ENCODE measurements around the gene KRTAP12-4. TPM values are rescaled to one million over a fixed set of nuclear protein-coding genes. Genes with fewer than 3 reads are reported as not detected.
"Not testable (repeated sequence)": the region's sequence is repeated elsewhere in the genome, so short reads cannot be mapped to it uniquely, and the experiment has no call there.

Gene KRTAP12-4
- total RNA-seq, 1 donor from 2014 or later, result not detected

GRCh38 chr21:44636209-44637017, 18.0 kb downstream of the KRTAP12-4 start:
- Mint-ChIP-seq H3K9me3 (peaks cover 20% of the 10 kb centered on the region), H3K4me1 (no peaks in the 10 kb centered on the region), H3K4me3 (no peak overlapping the region), H3K27ac (no peak overlapping the region), H3K27me3 (peaks cover 15% of the 10 kb centered on the region), H3K36me3 (ENCODE audit: low read depth) (no peaks in the 10 kb centered on the region)
- CTCF ChIA-PET, result no interaction called here
- DNase-seq, result no peak
- intact Hi-C loops (cut with micrococcal nuclease), result no loop called here
- no peak for ATAC-seq (ENCODE audit: low read depth)
- POLR2A ChIA-PET, result no interaction called here
- no peak for TF ChIP-seq CTCF (IDR thresholded peaks at IDR 0.05)

- Mint-ChIP-seq H3K27me3 (peaks cover 10% of the 10 kb centered on the region), H3K4me3 (no peak overlapping the region), H3K4me1 (peaks cover 5% of the 10 kb centered on the region), H3K9me3 (peaks cover 20% of the 10 kb centered on the region), H3K36me3 (ENCODE audit: low read depth) (no peaks in the 10 kb centered on the region), H3K27ac (no peak overlapping the region)
- ChIA-PET POLR2A (no interaction called here), CTCF (no interaction called here)
- no peak for ATAC-seq (ENCODE audit: low read depth)
- no peak for DNase-seq
- intact Hi-C loops (cut with micrococcal nuclease), result no loop called here
- TF ChIP-seq CTCF (IDR thresholded peaks at IDR 0.05), result no peak
These were observed 22.4 kb downstream of the KRTAP12-4 start for GRCh38 chr21:44632067-44632466.

GRCh38 chr21:44630440-44630839, 24.0 kb downstream of the KRTAP12-4 start:
- no peak for DNase-seq
- no peak for TF ChIP-seq CTCF (IDR thresholded peaks at IDR 0.05)
- H3K27me3 Mint-ChIP-seq, result peaks cover 10% of the 10 kb centered on the region
- ChIA-PET CTCF (no interaction called here), POLR2A (no interaction called here)
- H3K27ac Mint-ChIP-seq, result no peak overlapping the region
- H3K9me3 Mint-ChIP-seq, result peaks cover 20% of the 10 kb centered on the region
- intact Hi-C loops (cut with micrococcal nuclease), result no loop called here
- no peaks in the 10 kb centered on the region for H3K36me3 Mint-ChIP-seq (ENCODE audit: low read depth)
- no peak overlapping the region for H3K4me3 Mint-ChIP-seq
- H3K4me1 Mint-ChIP-seq, result peaks cover 5% of the 10 kb centered on the region
- no peak for ATAC-seq (ENCODE audit: low read depth)

GRCh38 chr21:44628707-44629391, 25.6 kb downstream of the KRTAP12-4 start:
- no peak for DNase-seq
- intact Hi-C loops (cut with micrococcal nuclease), result no loop called here
- ChIA-PET CTCF (no interaction called here), POLR2A (no interaction called here)
- Mint-ChIP-seq H3K9me3 (peaks cover 32% of the 10 kb centered on the region), H3K27ac (no peak overlapping the region), H3K4me1 (peaks cover 5% of the 10 kb centered on the region), H3K36me3 (ENCODE audit: low read depth) (no peaks in the 10 kb centered on the region), H3K4me3 (no peak overlapping the region), H3K27me3 (peaks cover 5% of the 10 kb centered on the region)
- no peak for TF ChIP-seq CTCF (IDR thresholded peaks at IDR 0.05)
- ATAC-seq (ENCODE audit: low read depth), result no peak

- H3K27ac Mint-ChIP-seq; H3K36me3 Mint-ChIP-seq (ENCODE audit: low read depth); H3K4me3 Mint-ChIP-seq; CTCF ChIA-PET; POLR2A ChIA-PET; intact Hi-C loops (cut with micrococcal nuclease); ATAC-seq (ENCODE audit: low read depth); DNase-seq; H3K4me1 Mint-ChIP-seq; H3K27me3 Mint-ChIP-seq: not testable (repeated sequence)
- peaks cover 37% of the 10 kb centered on the region for H3K9me3 Mint-ChIP-seq
These were observed 26.6 kb downstream of the KRTAP12-4 start for GRCh38 chr21:44627831-44628233.

- H3K4me3 Mint-ChIP-seq; CTCF ChIA-PET; H3K4me1 Mint-ChIP-seq; H3K27ac Mint-ChIP-seq; ATAC-seq (ENCODE audit: low read depth); intact Hi-C loops (cut with micrococcal nuclease); H3K36me3 Mint-ChIP-seq (ENCODE audit: low read depth); DNase-seq; H3K27me3 Mint-ChIP-seq; POLR2A ChIA-PET: not testable (repeated sequence)
- peaks cover 41% of the 10 kb centered on the region for H3K9me3 Mint-ChIP-seq
These were observed 27.2 kb downstream of the KRTAP12-4 start for GRCh38 chr21:44627181-44627822.
